Chondrocyte (in vitro differentiated cells): ENCODE results near the gene CTCFL. TPM values are rescaled to one million over a fixed set of nuclear protein-coding genes. Genes with fewer than 3 reads are reported as not detected.

Source experiments
- DNase-seq: peaks from one replicate; pipeline ENCODE4 v3.0.0; 2021; ENCODE audit warnings: mixed read lengths, low spot score
- H3K27ac Mint-ChIP-seq: one replicate; pipeline ENCODE4 v1.8.0; 2021; ENCODE audit warnings: mild to moderate bottlenecking, moderate library complexity, mixed read lengths; ENCODE audit not compliant: unreplicated experiment
- H3K27me3 Mint-ChIP-seq: 2 replicates; pipeline ENCODE4 v1.8.0; 2021; ENCODE audit warnings: low read depth, mixed read lengths
- H3K36me3 Mint-ChIP-seq: 2 replicates; pipeline ENCODE4 v1.8.0; 2021; ENCODE audit warnings: low read depth, mixed read lengths
- H3K4me1 Mint-ChIP-seq: 2 replicates; pipeline ENCODE4 v1.8.0; 2021; ENCODE audit warnings: low read depth, mild to moderate bottlenecking, mixed read lengths
- H3K4me3 Mint-ChIP-seq: one replicate; pipeline ENCODE4 v1.8.0; 2021; ENCODE audit warnings: mild to moderate bottlenecking, moderate library complexity, mixed read lengths; ENCODE audit not compliant: unreplicated experiment
- H3K9me3 Mint-ChIP-seq: 2 replicates; pipeline ENCODE4 v1.8.0; 2021; ENCODE audit warnings: low read depth, mixed read lengths
- CTCF ChIP-seq: fragments of 200-600 bp; sonication (generic); IDR thresholded peaks from 2 replicates; pipeline ENCODE4 v1.5.0; 2021; ENCODE audit warnings: antibody characterized with exemption, mild to moderate bottlenecking, moderate library complexity
- total RNA-seq: library from RNA; stranded (reverse); gene quantifications from 3 replicates; pipeline ENCODE4 v1.2.1, GENCODE V29; 2021

Gene CTCFL
- total RNA-seq, 1 donor from 2014 or later: not detected

GRCh38 chr20:57476641-57477461 is 48.1 kb downstream of the CTCFL start:
- Mint-ChIP-seq H3K27me3 (peaks cover 4% of the 10 kb centered on the region), H3K9me3 (peaks cover 4% of the 10 kb centered on the region), H3K27ac (no peak overlapping the region), H3K36me3 (no peaks in the 10 kb centered on the region), H3K4me1 (peaks cover 7% of the 10 kb centered on the region), H3K4me3 (no peak overlapping the region)
- no peak for TF ChIP-seq CTCF
- DNase-seq: no peak

GRCh38 chr20:57476084-57476526 is 48.8 kb downstream of the CTCFL start:
- Mint-ChIP-seq H3K36me3 (no peaks in the 10 kb centered on the region), H3K27ac (no peak overlapping the region), H3K27me3 (peaks cover 4% of the 10 kb centered on the region), H3K4me3 (no peak overlapping the region), H3K9me3 (peaks cover 4% of the 10 kb centered on the region), H3K4me1 (peaks cover 7% of the 10 kb centered on the region)
- DNase-seq: no peak
- no peak for TF ChIP-seq CTCF

GRCh38 chr20:57475388-57476083 is 49.4 kb downstream of the CTCFL start:
- Mint-ChIP-seq H3K27ac (no peak overlapping the region), H3K9me3 (peaks cover 4% of the 10 kb centered on the region), H3K4me3 (no peak overlapping the region), H3K4me1 (peaks cover 7% of the 10 kb centered on the region), H3K36me3 (no peaks in the 10 kb centered on the region), H3K27me3 (peaks cover 9% of the 10 kb centered on the region)
- TF ChIP-seq CTCF: no peak
- DNase-seq: no peak

GRCh38 chr20:57474816-57475215 is 50.1 kb downstream of the CTCFL start:
- H3K4me3 Mint-ChIP-seq: no peak overlapping the region

More at GRCh38 chr20:57474816-57475215, 50.1 kb downstream of the CTCFL start:
- H3K27me3 Mint-ChIP-seq: peaks cover 10% of the 10 kb centered on the region
- TF ChIP-seq CTCF: no peak
- H3K36me3 Mint-ChIP-seq: no peaks in the 10 kb centered on the region
- peaks cover 7% of the 10 kb centered on the region for H3K4me1 Mint-ChIP-seq
- peaks cover 4% of the 10 kb centered on the region for H3K9me3 Mint-ChIP-seq
- no peak overlapping the region for H3K27ac Mint-ChIP-seq
- DNase-seq: no peak
